Measurements from ENCODE around the gene CDC42. TPM values are rescaled to one million over a fixed set of nuclear protein-coding genes. Genes with fewer than 3 reads are reported as not detected.
"Not testable (repeated sequence)": the region's sequence is repeated elsewhere in the genome, so short reads cannot be mapped to it uniquely, and the experiment has no call there.

Gene CDC42
- total RNA-seq, 4 donors from 2014 or later, result 177 to 243 (median 204) TPM

- 89% methylated on average over 3 of the region's 3 CpGs for WGBS
- intact Hi-C loops (cut with DNase I), result no loop called here
- Histone ChIP-seq H3K36me3 (peaks cover 0 to 6% (median 2%) of the 10 kb centered on the region in 4 donors), H3K4me1 (peaks cover 19 to 33% (median 22%) of the 10 kb centered on the region in 4 donors), H3K27ac (replicated peaks in 1 of 4) (no peak overlapping the region), H3K9me3 (no peaks in the 10 kb centered on the region), H3K27me3 (no peaks in the 10 kb centered on the region), H3K4me3 (no peak overlapping the region)
- no peak for TF ChIP-seq POLR2A (IDR thresholded peaks at IDR 0.05; ENCODE audit: low read depth)
- TF ChIP-seq POLR2AphosphoS5 (IDR thresholded peaks at IDR 0.05), result no peak
- no peak for TF ChIP-seq EP300 (IDR thresholded peaks at IDR 0.05)
- no peak for TF ChIP-seq CTCF (IDR thresholded peaks at IDR 0.05)
- DNase-seq (ENCODE audit: extremely low spot score), result no peak
These were observed 25.6 kb upstream of the CDC42 start for GRCh38 chr1:22026924-22027289.

GRCh38 chr1:22030057-22030456 is 22.5 kb upstream of the CDC42 start:
- no peaks in the 10 kb centered on the region for H3K9me3 ChIP-seq
- no peak overlapping the region for H3K4me3 ChIP-seq
- TF ChIP-seq CTCF (IDR thresholded peaks at IDR 0.05), result no peak
- no peak for TF ChIP-seq EP300 (IDR thresholded peaks at IDR 0.05)
- H3K36me3 ChIP-seq, result peaks cover 0 to 6% (median 2%) of the 10 kb centered on the region in 4 donors
- intact Hi-C loops (cut with DNase I), result no loop called here
- no peak for DNase-seq (ENCODE audit: extremely low spot score)
- H3K4me1 ChIP-seq, result peaks cover 9 to 18% (median 12%) of the 10 kb centered on the region in 4 donors
- 88% methylated on average over 4 of the region's 4 CpGs for WGBS
- H3K27ac ChIP-seq (replicated peaks in 1 of 4), result no peak overlapping the region
- no peaks in the 10 kb centered on the region for H3K27me3 ChIP-seq

GRCh38 chr1:22030473-22030872 is 22.0 kb upstream of the CDC42 start:
- Histone ChIP-seq H3K36me3 (peaks cover 0 to 6% (median 2%) of the 10 kb centered on the region in 4 donors), H3K4me1 (peaks cover 8 to 18% (median 12%) of the 10 kb centered on the region in 4 donors), H3K27ac (replicated peaks in 1 of 4) (no peak overlapping the region), H3K9me3 (no peaks in the 10 kb centered on the region), H3K4me3 (no peak overlapping the region), H3K27me3 (no peaks in the 10 kb centered on the region)
- intact Hi-C loops (cut with DNase I), result no loop called here
- TF ChIP-seq CTCF (IDR thresholded peaks at IDR 0.05), result no peak
- TF ChIP-seq POLR2AphosphoS5 (IDR thresholded peaks at IDR 0.05), result no peak
- TF ChIP-seq POLR2A (IDR thresholded peaks at IDR 0.05; ENCODE audit: low read depth), result no peak
- no peak for TF ChIP-seq EP300 (IDR thresholded peaks at IDR 0.05)
- 76% methylated on average over 3 of the region's 3 CpGs for WGBS
- DNase-seq (ENCODE audit: extremely low spot score), result no peak

- DNase-seq (ENCODE audit: extremely low spot score), result no peak
- no peak for TF ChIP-seq POLR2A (IDR thresholded peaks at IDR 0.05; ENCODE audit: low read depth)
- TF ChIP-seq CTCF (IDR thresholded peaks at IDR 0.05), result no peak
- no peak for TF ChIP-seq POLR2AphosphoS5 (IDR thresholded peaks at IDR 0.05)
These were observed 21.1 kb upstream of the CDC42 start for GRCh38 chr1:22031214-22031962.

GRCh38 chr1:22034834-22035233 is 17.7 kb upstream of the CDC42 start:
- DNase-seq (ENCODE audit: extremely low spot score); H3K36me3 ChIP-seq; H3K9me3 ChIP-seq; H3K27me3 ChIP-seq; H3K4me3 ChIP-seq; H3K27ac ChIP-seq (replicated peaks in 1 of 4); intact Hi-C loops (cut with DNase I): not testable (repeated sequence)
- peaks cover 5 to 14% (median 9%) of the 10 kb centered on the region in 4 donors for H3K4me1 ChIP-seq
- 78% methylated on average over 5 of the region's 5 CpGs for whole genome bisulfite sequencing

More at GRCh38 chr1:22031214-22031962, 21.1 kb upstream of the CDC42 start:
- Histone ChIP-seq H3K4me3 (no peak overlapping the region), H3K36me3 (peaks cover 0 to 6% (median 2%) of the 10 kb centered on the region in 4 donors), H3K27me3 (no peaks in the 10 kb centered on the region), H3K27ac (replicated peaks in 1 of 4) (peak overlapping the region in 2 of 4 donors; percentile 27 to 33), H3K4me1 (peaks cover 2 to 14% (median 7%) of the 10 kb centered on the region in 4 donors), H3K9me3 (no peaks in the 10 kb centered on the region)
- intact Hi-C loops (cut with DNase I), result no loop called here
- 54% methylated on average over 8 of the region's 8 CpGs for WGBS
